GM18951 (cell line): ENCODE data around the gene SEMA4F.

Experiments
- POLR2A ChIP-seq: IDR thresholded peaks from 4 replicates; pipeline ENCODE4 v1.6.1; 2011; ENCODE audit warnings: mild to moderate bottlenecking; ENCODE audit not compliant: insufficient read length, insufficient read depth; ENCODE audit errors: extremely low read depth
- in situ Hi-C: fragments of 300-500 bp; cut with MboI; formaldehyde crosslinking; loops from one replicate; pipeline ENCODE4 v1.12.0; 2022; ENCODE audit warnings: low sequenced_read_pairs, mixed read lengths, inconsistent platforms; ENCODE audit not compliant: unreplicated experiment

SEMA4F gene

DNA sequence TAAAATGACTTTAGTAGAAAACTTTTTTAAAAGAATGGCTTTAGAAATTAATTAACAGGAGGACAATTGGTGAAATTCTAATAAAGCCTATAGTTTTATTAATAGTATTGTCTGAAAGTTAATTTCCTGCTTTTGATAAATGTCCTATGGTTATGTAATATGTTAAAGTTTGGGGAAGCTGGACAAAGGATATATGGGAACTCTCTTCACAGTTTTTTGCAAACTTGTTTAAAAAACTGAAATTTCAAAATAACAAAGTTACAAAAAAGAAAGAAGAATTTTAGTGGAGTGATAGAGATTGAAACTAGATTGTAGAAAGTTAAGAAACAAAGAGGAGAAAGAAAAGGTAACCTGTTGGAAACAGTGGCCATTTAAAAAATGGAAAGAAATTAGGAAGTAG lies 67.3 kb downstream of the SEMA4F start:
- no peak for TF ChIP-seq POLR2A
- in situ Hi-C loops = loop anchor here (25.0 kb wide), 1 partner anchor 891 kb away; no protein-coding TSS in a partner anchor

GRCh38 chr2:74724496-74724895 lies 70.4 kb downstream of the SEMA4F start:
- no peak for TF ChIP-seq POLR2A
- in situ Hi-C loops = loop anchor here (25.0 kb wide), 1 partner anchor 888 kb away; no protein-coding TSS in a partner anchor

- in situ Hi-C loops = no loop called here
- TF ChIP-seq POLR2A = no peak
These were observed 71.2 kb downstream of the SEMA4F start for GRCh38 chr2:74725287-74725686.

- TF ChIP-seq POLR2A = no peak
- in situ Hi-C loops = no loop called here
These were observed 74.8 kb downstream of the SEMA4F start for GRCh38 chr2:74728842-74729241.

DNA sequence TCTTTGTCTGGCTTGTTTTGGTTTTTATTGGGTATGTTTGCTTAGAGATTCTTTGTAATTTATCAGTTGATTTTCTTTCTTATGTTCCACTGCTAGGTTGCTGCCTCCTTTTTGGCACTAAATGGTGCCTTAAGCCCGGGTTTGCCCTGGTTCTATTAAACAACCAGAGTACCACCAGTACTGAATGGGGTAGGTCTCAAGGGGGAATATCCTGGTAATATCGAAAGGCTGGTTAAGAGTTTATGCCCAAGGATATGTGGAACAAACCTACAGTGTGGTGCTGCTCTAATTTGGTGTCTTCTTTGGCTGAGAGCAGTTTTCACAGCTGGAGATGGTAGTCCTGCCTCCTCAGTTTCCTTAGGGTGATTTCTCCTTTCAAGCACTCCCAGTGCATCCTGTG lies 76.5 kb downstream of the SEMA4F start:
- in situ Hi-C loops = no loop called here
- TF ChIP-seq POLR2A = no peak
